H1 (cell line): ENCODE results near the gene MAP6. TPM values are rescaled to one million over a fixed set of nuclear protein-coding genes. Genes with fewer than 3 reads are reported as not detected.

Source experiments
- CTCF ChIA-PET: fragments of 300-600 bp; sonication (Branson Sonifier 250); formaldehyde crosslinking; loops from one replicate; lab custom pipeline; 2021; ENCODE audit not compliant: partially characterized antibody; lab: Charles Lee
- POLR2A ChIA-PET: fragments of 300-600 bp; sonication (Branson Sonifier 250); formaldehyde crosslinking; loops from one replicate; lab custom pipeline; 2021; ENCODE audit warnings: inconsistent platforms; ENCODE audit not compliant: partially characterized antibody; lab: Charles Lee
- DNase-seq, 2 experiments: peaks; one replicate each; pipeline versions ENCODE4 v3.0.0 to v3.0.0-alpha.2; 2010 to 2022; ENCODE audit warnings: low spot score in 2 of 2, low read depth in 1 of 2, mixed read lengths in 1 of 2
- FAIRE-seq: peaks from 2 replicates; lab custom pipeline; 2011; peaks lifted over from hg19 to GRCh38; lab: Jason Lieb, UNC
- H2AFZ ChIP-seq: 2 replicates; pipeline ENCODE4 v1.8.1; 2012; ENCODE audit warnings: low read length, inconsistent platforms
- H2AK5ac ChIP-seq: 2 replicates; pipeline ENCODE4 v1.6.1; 2013; ENCODE audit warnings: low read depth, low read length
- H2BK120ac ChIP-seq: replicated peaks from 2 replicates; pipeline ENCODE3; 2013; ENCODE audit warnings: low read depth, low read length, inconsistent platforms
- H2BK12ac ChIP-seq: 2 replicates; pipeline ENCODE4 v1.6.1; 2013; ENCODE audit warnings: low read depth, low read length
- H2BK15ac ChIP-seq: 2 replicates; pipeline ENCODE4 v1.6.1; 2013; ENCODE audit warnings: low read length
- H2BK20ac ChIP-seq: 2 replicates; pipeline ENCODE4 v1.6.1; 2013; ENCODE audit warnings: low read length
- H2BK5ac ChIP-seq: 2 replicates; pipeline ENCODE4 v1.6.1; 2013; ENCODE audit warnings: low read depth, low read length
- H3K14ac ChIP-seq: 2 replicates; pipeline ENCODE4 v1.6.1; 2013; ENCODE audit warnings: inconsistent platforms; ENCODE audit not compliant: insufficient read length
- H3K18ac ChIP-seq: 2 replicates; pipeline ENCODE4 v1.6.1; 2013; ENCODE audit warnings: low read length; ENCODE audit errors: extremely low read depth
- H3K23ac ChIP-seq: 2 replicates; pipeline ENCODE4 v1.6.1; 2013; ENCODE audit warnings: inconsistent platforms; ENCODE audit not compliant: insufficient read length
- H3K23me2 ChIP-seq: 2 replicates; pipeline ENCODE4 v1.6.1; 2013; ENCODE audit warnings: low read depth, low read length
- H3K27ac ChIP-seq: 2 replicates; pipeline ENCODE4 v1.6.1; 2011; ENCODE audit warnings: low read depth, low read length, inconsistent platforms
- H3K27me3 ChIP-seq, 4 experiments: replicated peaks in 1 of 4; 1 replicate in 1 of 4; 2 replicates in 3 of 4; pipeline versions ENCODE4 v1.6.1 to v1.8.1; 2011 to 2013; ENCODE audit warnings: low read length in 3 of 4, mild to moderate bottlenecking in 3 of 4, inconsistent platforms in 2 of 4, mixed read lengths in 2 of 4, moderate library complexity in 1 of 4; ENCODE audit not compliant: control insufficient read depth in 3 of 4, insufficient read depth in 3 of 4; ENCODE audit errors: extremely low read depth in 1 of 4
- H3K36me3 ChIP-seq, 4 experiments: 2 replicates each; pipeline versions ENCODE4 v1.6.1 to v1.8.1; 2011 to 2013; ENCODE audit warnings: mild to moderate bottlenecking in 4 of 4, low read length in 3 of 4, moderate library complexity in 2 of 4, control low read depth in 1 of 4, inconsistent platforms in 1 of 4; ENCODE audit not compliant: insufficient read depth in 4 of 4, control insufficient read depth in 2 of 4
- H3K4ac ChIP-seq: replicated peaks from 2 replicates; pipeline ENCODE3; 2013; ENCODE audit warnings: low read length, low read depth, mixed read lengths, inconsistent platforms; ENCODE audit not compliant: insufficient read length
- H3K4me1 ChIP-seq, 4 experiments: replicated peaks in 1 of 4; 1 replicate in 1 of 4; 2 replicates in 3 of 4; pipeline versions ENCODE4 v1.6.1 to v1.8.1; 2011 to 2013; ENCODE audit warnings: low read length in 3 of 4, inconsistent platforms in 2 of 4, mixed read lengths in 1 of 4; ENCODE audit not compliant: insufficient read depth in 4 of 4, control insufficient read depth in 3 of 4
- H3K4me2 ChIP-seq, 2 experiments: 2 replicates each; pipeline versions ENCODE4 v1.6.1 to v1.8.1; 2011 to 2013; ENCODE audit warnings: low read depth in 2 of 2, low read length in 2 of 2, control low read depth in 1 of 2, inconsistent platforms in 1 of 2, mild to moderate bottlenecking in 1 of 2; ENCODE audit not compliant: insufficient read depth in 1 of 2
- H3K4me3 ChIP-seq, 4 experiments: fragments of 200-600, 300-600 bp in 1 of 4; sonication (generic), shearing (Covaris generic), sonication (Bioruptor Twin) in 1 of 4; 2 replicates each; pipeline versions ENCODE4 v1.5.1 to v1.8.1; 2011 to 2016; ENCODE audit warnings: low read length in 4 of 4, low read depth in 3 of 4, control low read depth in 2 of 4, inconsistent platforms in 2 of 4, mild to moderate bottlenecking in 2 of 4, mixed read lengths in 1 of 4, moderate library complexity in 1 of 4; ENCODE audit not compliant: insufficient read depth in 2 of 4; ENCODE audit errors: extremely low read depth in 1 of 4
- H3K56ac ChIP-seq: replicated peaks from 2 replicates; pipeline ENCODE3; 2013; ENCODE audit warnings: low read depth, mild to moderate bottlenecking, mixed read lengths, low read length, inconsistent platforms; ENCODE audit not compliant: insufficient read length
- H3K79me1 ChIP-seq: 2 replicates; pipeline ENCODE4 v1.6.1; 2013; ENCODE audit warnings: low read depth, low read length, control low read depth
- H3K79me2 ChIP-seq, 2 experiments: 2 replicates each; pipeline versions ENCODE4 v1.6.1 to v1.8.1; 2012 to 2013; ENCODE audit warnings: low read length in 2 of 2, mild to moderate bottlenecking in 2 of 2, inconsistent platforms in 1 of 2; ENCODE audit not compliant: insufficient read depth in 2 of 2, control insufficient read depth in 1 of 2
- H3K9ac ChIP-seq, 4 experiments: replicated peaks in 1 of 4; 1 replicate in 1 of 4; 2 replicates in 3 of 4; pipeline versions ENCODE4 v1.6.1 to v1.8.1; 2011 to 2013; ENCODE audit warnings: low read depth in 3 of 4, low read length in 3 of 4, control low read depth in 2 of 4, mild to moderate bottlenecking in 2 of 4, moderate library complexity in 2 of 4, inconsistent platforms in 1 of 4; ENCODE audit errors: extremely low read depth in 1 of 4
- H3K9me3 ChIP-seq, 2 experiments: 2 replicates each; pipeline versions ENCODE4 v1.6.1 to v1.8.1; 2012 to 2013; ENCODE audit warnings: mild to moderate bottlenecking in 2 of 2, moderate library complexity in 2 of 2, control low read depth in 1 of 2, inconsistent platforms in 1 of 2, low read depth in 1 of 2, low read length in 1 of 2, mixed read lengths in 1 of 2; ENCODE audit not compliant: insufficient read depth in 2 of 2
- H4K20me1 ChIP-seq, 2 experiments: replicated peaks in 1 of 2; 2 replicates each; pipeline versions ENCODE3 to v1.8.1; 2011 to 2013; ENCODE audit warnings: inconsistent platforms in 2 of 2, low read length in 2 of 2, mild to moderate bottlenecking in 1 of 2; ENCODE audit not compliant: insufficient read depth in 2 of 2, control insufficient read depth in 1 of 2
- H4K5ac ChIP-seq: 2 replicates; pipeline ENCODE4 v1.6.1; 2013; ENCODE audit warnings: low read length, low read depth, mixed read lengths, inconsistent platforms; ENCODE audit not compliant: insufficient read length
- H4K8ac ChIP-seq: 2 replicates; pipeline ENCODE4 v1.8.0; 2013; ENCODE audit warnings: mild to moderate bottlenecking, moderate library complexity, low read length, inconsistent platforms; ENCODE audit not compliant: insufficient read depth; ENCODE audit errors: extremely low read depth
- H4K91ac ChIP-seq: replicated peaks from 2 replicates; pipeline ENCODE3; 2013; ENCODE audit warnings: low read length, mixed read lengths, inconsistent platforms; ENCODE audit not compliant: insufficient read length
- RFX5 ChIP-seq: IDR thresholded peaks from 2 replicates; pipeline ENCODE4 v1.6.1; 2011; ENCODE audit warnings: low read depth, low read length, improper control_type of control experiment, borderline replicate concordance
- SIX5 ChIP-seq: IDR thresholded peaks from 2 replicates; pipeline ENCODE4 v1.6.1; 2011; ENCODE audit warnings: mild to moderate bottlenecking, low read depth, low read length
- WGBS, 2 experiments: shearing (Covaris generic) in 1 of 2; methylation state at CpG; one replicate each; pipeline versions ENCODE4 v1.1.6 to v1.1.7; 2013 to 2015; ENCODE audit warnings: low lambda C conversion rate in 2 of 2, mixed read lengths in 2 of 2, inconsistent platforms in 1 of 2, low coverage in 1 of 2, missing lambda C conversion rate in 1 of 2; ENCODE audit not compliant: insufficient replicate concordance in 2 of 2, insufficient coverage in 1 of 2, insufficient read length in 1 of 2; ENCODE audit errors: extremely low coverage in 1 of 2, missing lambda C conversion rate in 1 of 2; 5-methylcytosine and 5-hydroxymethylcytosine counted together
- polyA plus RNA-seq, 7 experiments: library from polyadenylated mRNA; depleted of rRNA in 3 of 7; stranded (reverse) in 5 of 7; unstranded in 2 of 7; fragments of >200 nt in 5 of 7; fragments of 200-250 nt in 2 of 7; gene quantifications; 1 replicate in 5 of 7; 2 replicates in 1 of 7; 4 replicates in 1 of 7; pipeline versions ENCODE4 v1.2.1 to v1.2.3, GENCODE V29; 2011 to 2013; ENCODE audit warnings: missing spikeins in 2 of 7, mixed read lengths in 2 of 7
- total RNA-seq: library from RNA; stranded (reverse); fragmentation: NEBNext Ultra II Directional; extraction: Animal tissue kit (Norgen Biotek cat#: 25700); gene quantifications from 2 replicates; pipeline ENCODE4 v1.2.1, GENCODE V29; 2021

The MAP6 gene
- total and polyA plus RNA-seq, 2 of the 8 experiments (the other 6 are each of a cell fraction or from before 2014, with no cell fraction given) = 0.54 to 0.89 TPM

GRCh38 chr11:75651218-75651617 lies 17.6 kb downstream of the MAP6 start:
- Histone ChIP-seq H3K9me3 (no peaks in the 10 kb centered on the region), H3K4ac (no peak overlapping the region), H4K8ac (no peak overlapping the region), H2AK5ac (no peak overlapping the region), H3K56ac (no peak overlapping the region), H2BK120ac (no peak overlapping the region), H3K79me2 (no peaks in the 10 kb centered on the region), H3K14ac (no peak overlapping the region), H2BK12ac (no peak overlapping the region), H3K36me3 (no peaks in the 10 kb centered on the region), H4K20me1 (no peaks in the 10 kb centered on the region), H3K27me3 (no peaks in the 10 kb centered on the region), H2AFZ (no peak overlapping the region), H4K5ac (no peak overlapping the region), H3K4me1 (peaks cover 0 to 3% (median 0%) of the 10 kb centered on the region in 4 experiments; a peak in 1 of 7 replicates), H3K18ac (no peak overlapping the region), H2BK20ac (no peak overlapping the region), H3K4me3 (no peak overlapping the region), H3K27ac (no peak overlapping the region), H3K4me2 (no peak overlapping the region), H3K79me1 (no peaks in the 10 kb centered on the region), H2BK15ac (no peak overlapping the region), H3K9ac (no peak overlapping the region), H2BK5ac (no peak overlapping the region), H4K91ac (no peak overlapping the region), H3K23ac (no peak overlapping the region), H3K23me2 (no peaks in the 10 kb centered on the region)
- CTCF ChIA-PET = interaction anchor here (0.8 to 2.9 kb wide), 7 partner anchors 38 to 619 kb away, joined by 3 to 10 read pairs (median 4); no protein-coding TSS in a partner anchor
- FAIRE-seq (no peak), DNase-seq (no peak)
- WGBS, 2 experiments = 92% methylated on average over 4 of the region's 4 CpGs; no CpG with 5 or more reads in 1 of the 2 experiments
- TF ChIP-seq SIX5 (no peak), RFX5 (no peak)
- POLR2A ChIA-PET = no interaction called here
